IPS DF 6.9 (cell line): ENCODE measurements around the gene TLE4.

Source experiments
- DNase-seq: peaks from one replicate; pipeline ENCODE4 v3.0.0-alpha.2; 2013; ENCODE audit warnings: low read depth, low spot score
- H3K27ac ChIP-seq: one replicate; pipeline ENCODE4 v1.5.1; 2013; ENCODE audit warnings: low read length, control low read depth
- H3K27me3 ChIP-seq: 2 replicates; pipeline ENCODE4 v1.6.1; 2013; ENCODE audit warnings: mild to moderate bottlenecking, low read length; ENCODE audit not compliant: control insufficient read depth, insufficient read depth
- H3K36me3 ChIP-seq: 2 replicates; pipeline ENCODE4 v1.6.1; 2013; ENCODE audit warnings: low read length; ENCODE audit not compliant: control insufficient read depth, insufficient read depth
- H3K4me1 ChIP-seq: 2 replicates; pipeline ENCODE4 v1.6.1; 2013; ENCODE audit warnings: low read length; ENCODE audit not compliant: control insufficient read depth, insufficient read depth
- H3K4me3 ChIP-seq: 2 replicates; pipeline ENCODE4 v1.5.1; 2013; ENCODE audit warnings: mild to moderate bottlenecking, low read length
- H3K9me3 ChIP-seq: 2 replicates; pipeline ENCODE4 v1.6.1; 2013; ENCODE audit warnings: low read length, inconsistent platforms; ENCODE audit not compliant: control insufficient read depth, insufficient read depth
- WGBS: extraction: QIAGEN DNeasy Blood & Tissue Kit; methylation state at CpG from one replicate; pipeline ENCODE4 v1.1.7; 2013; ENCODE audit warnings: mixed read lengths, missing lambda C conversion rate; ENCODE audit not compliant: insufficient read length, insufficient coverage; 5-methylcytosine and 5-hydroxymethylcytosine counted together

The TLE4 gene

GRCh38 chr9:79555474-79556089 is 16.2 kb upstream of the TLE4 start:
- no peaks in the 10 kb centered on the region for H3K9me3 ChIP-seq
- no peak overlapping the region for H3K27ac ChIP-seq
- no peaks in the 10 kb centered on the region for H3K36me3 ChIP-seq
- no peak for DNase-seq
- WGBS, result no CpG with 5 or more reads among the region's 5 CpGs
- H3K4me3 ChIP-seq, result no peak overlapping the region
- no peaks in the 10 kb centered on the region for H3K4me1 ChIP-seq
- H3K27me3 ChIP-seq, result no peaks in the 10 kb centered on the region

GRCh38 chr9:79559495-79560181 is 12.1 kb upstream of the TLE4 start:
- Histone ChIP-seq H3K9me3 (no peaks in the 10 kb centered on the region), H3K4me1 (no peaks in the 10 kb centered on the region), H3K27ac (no peak overlapping the region), H3K27me3 (no peaks in the 10 kb centered on the region), H3K36me3 (no peaks in the 10 kb centered on the region), H3K4me3 (no peak overlapping the region)
- DNase-seq, result no peak
- no CpG with 5 or more reads among the region's 3 CpGs for WGBS

GRCh38 chr9:79562749-79563386 is 8.9 kb upstream of the TLE4 start:
- Histone ChIP-seq H3K4me1 (no peaks in the 10 kb centered on the region), H3K4me3 (no peak overlapping the region), H3K9me3 (no peaks in the 10 kb centered on the region), H3K27me3 (no peaks in the 10 kb centered on the region), H3K27ac (no peak overlapping the region), H3K36me3 (no peaks in the 10 kb centered on the region)
- no CpG with 5 or more reads among the region's 5 CpGs for WGBS
- no peak for DNase-seq

GRCh38 chr9:79564105-79564504 is 7.7 kb upstream of the TLE4 start:
- DNase-seq, result no peak
- no peaks in the 10 kb centered on the region for H3K9me3 ChIP-seq
- H3K27ac ChIP-seq, result no peak overlapping the region
- no peak overlapping the region for H3K4me3 ChIP-seq
- no peaks in the 10 kb centered on the region for H3K36me3 ChIP-seq
- no CpG with 5 or more reads among the region's 2 CpGs for WGBS
- H3K4me1 ChIP-seq, result no peaks in the 10 kb centered on the region; the same call in 1 of the 2 replicates
- H3K27me3 ChIP-seq, result no peaks in the 10 kb centered on the region

- no peak for DNase-seq
- Histone ChIP-seq H3K27ac (no peak overlapping the region), H3K27me3 (no peaks in the 10 kb centered on the region), H3K9me3 (no peaks in the 10 kb centered on the region), H3K36me3 (no peaks in the 10 kb centered on the region), H3K4me3 (no peak overlapping the region), H3K4me1 (no peaks in the 10 kb centered on the region; the same call in 1 of the 2 replicates)
- WGBS, result no CpG with 5 or more reads among the region's 2 CpGs
Measured at GRCh38 chr9:79565245-79565644, 6.5 kb upstream of the TLE4 start.

- no peak overlapping the region for H3K4me3 ChIP-seq
- H3K4me1 ChIP-seq, result no peaks in the 10 kb centered on the region; the same call in 1 of the 2 replicates
- no peaks in the 10 kb centered on the region for H3K9me3 ChIP-seq
- no peak for DNase-seq
- H3K36me3 ChIP-seq, result no peaks in the 10 kb centered on the region
- no CpG with 5 or more reads among the region's 2 CpGs for WGBS
- H3K27ac ChIP-seq, result no peak overlapping the region
- no peaks in the 10 kb centered on the region for H3K27me3 ChIP-seq
Measured at GRCh38 chr9:79567671-79568098, 4.1 kb upstream of the TLE4 start.

GRCh38 chr9:79568337-79569101 is 3.2 kb upstream of the TLE4 start:
- no CpG with 5 or more reads among the region's 7 CpGs for WGBS

GRCh38 chr9:79569814-79570447 is 1.8 kb upstream of the TLE4 start:
- Histone ChIP-seq H3K27ac (no peak overlapping the region), H3K36me3 (no peaks in the 10 kb centered on the region; the same call in 1 of the 2 replicates), H3K4me3 (peak overlapping the region; percentile 87; the same call in 1 of the 2 replicates), H3K4me1 (peaks cover 2% of the 10 kb centered on the region), H3K27me3 (no peaks in the 10 kb centered on the region), H3K9me3 (no peaks in the 10 kb centered on the region)
- no peak for DNase-seq
- no CpG with 5 or more reads among the region's 18 CpGs for WGBS

More at GRCh38 chr9:79568337-79569101, 3.2 kb upstream of the TLE4 start:
- Histone ChIP-seq H3K36me3 (no peaks in the 10 kb centered on the region), H3K27me3 (no peaks in the 10 kb centered on the region), H3K27ac (no peak overlapping the region), H3K9me3 (no peaks in the 10 kb centered on the region), H3K4me3 (no peak overlapping the region), H3K4me1 (no peaks in the 10 kb centered on the region; the same call in 1 of the 2 replicates)
- no peak for DNase-seq

GRCh38 chr9:79570448-79571308 is 1.1 kb upstream of the TLE4 start:
- Histone ChIP-seq H3K36me3 (no peaks in the 10 kb centered on the region; the same call in 1 of the 2 replicates), H3K4me3 (peak overlapping the region; percentile 87), H3K9me3 (no peaks in the 10 kb centered on the region), H3K4me1 (peaks cover 2% of the 10 kb centered on the region), H3K27me3 (no peaks in the 10 kb centered on the region), H3K27ac (no peak overlapping the region)
- no peak for DNase-seq
- WGBS, result no CpG with 5 or more reads among the region's 69 CpGs
